NK-92 treated with Interleukin-12 subunit alpha and Interleukin-12 subunit beta, amount 100 ng/mL, for 24 hours (cell line): Measurements from ENCODE around the gene CCRL2.
"Not testable (repeated sequence)": the region's sequence is repeated elsewhere in the genome, so short reads cannot be mapped to it uniquely, and the experiment has no call there.

Source experiments
- DNase-seq: peaks from one replicate; lab custom pipeline; 2025; lab: John Stamatoyannopoulos, UW

CCRL2 gene

GRCh38 chr3:46380471-46381221 is 26.4 kb upstream of the CCRL2 start:
- DNase-seq: no peak

- no peak for DNase-seq
These were observed 25.4 kb upstream of the CCRL2 start for GRCh38 chr3:46381625-46382024.

GRCh38 chr3:46383211-46383950 is 23.7 kb upstream of the CCRL2 start:
- no peak for DNase-seq

GRCh38 chr3:46383951-46384330 is 23.1 kb upstream of the CCRL2 start:
- DNase-seq: no peak

- DNase-seq: no peak
These were observed 20.9 kb upstream of the CCRL2 start for GRCh38 chr3:46386205-46386604.

- not testable (repeated sequence) for DNase-seq
These were observed 18.2 kb upstream of the CCRL2 start for GRCh38 chr3:46388847-46389246.

- DNase-seq: no peak
These were observed 17.8 kb upstream of the CCRL2 start for GRCh38 chr3:46389306-46389705.

GRCh38 chr3:46391526-46391925 is 15.5 kb upstream of the CCRL2 start:
- not testable (repeated sequence) for DNase-seq

- no peak for DNase-seq
These were observed 14.0 kb upstream of the CCRL2 start for GRCh38 chr3:46393011-46393410.

- DNase-seq: peak; percentile 17
These were observed 13.3 kb upstream of the CCRL2 start for GRCh38 chr3:46393554-46394434.

- no peak for DNase-seq
These were observed 11.8 kb upstream of the CCRL2 start for GRCh38 chr3:46395210-46395661.

- DNase-seq: no peak
These were observed 11.1 kb upstream of the CCRL2 start for GRCh38 chr3:46395766-46396530.

GRCh38 chr3:46397111-46397510 is 9.9 kb upstream of the CCRL2 start:
- DNase-seq: no peak

- DNase-seq: no peak
These were observed 8.7 kb upstream of the CCRL2 start for GRCh38 chr3:46398186-46398955.

GRCh38 chr3:46399098-46399497 is 8.0 kb upstream of the CCRL2 start:
- DNase-seq: no peak

- DNase-seq: no peak
These were observed 7.5 kb upstream of the CCRL2 start for GRCh38 chr3:46399557-46399956.

- DNase-seq: no peak
These were observed 6.9 kb upstream of the CCRL2 start for GRCh38 chr3:46400000-46400734.

GRCh38 chr3:46400846-46401245 is 6.2 kb upstream of the CCRL2 start:
- DNase-seq: no peak

GRCh38 chr3:46401579-46401978 is 5.5 kb upstream of the CCRL2 start:
- no peak for DNase-seq

- DNase-seq: not testable (repeated sequence)
These were observed 4.2 kb upstream of the CCRL2 start for GRCh38 chr3:46402902-46403301.
